HL-60/S4 treated with phorbol 12-myristate 13-acetate at 8.2 ng/mL for 4 days and 3 days (cell line): ENCODE data around the gene DPCD.
"Not testable (repeated sequence)": the region's sequence is repeated elsewhere in the genome, so short reads cannot be mapped to it uniquely, and the experiment has no call there.

Experiments
- in situ Hi-C: fragments of 300-500 bp; cut with MboI; formaldehyde crosslinking; loops from 2 replicates; pipeline ENCODE4 v1.15.0; 2022; ENCODE audit warnings: low sequenced_read_pairs

DPCD gene

DNA sequence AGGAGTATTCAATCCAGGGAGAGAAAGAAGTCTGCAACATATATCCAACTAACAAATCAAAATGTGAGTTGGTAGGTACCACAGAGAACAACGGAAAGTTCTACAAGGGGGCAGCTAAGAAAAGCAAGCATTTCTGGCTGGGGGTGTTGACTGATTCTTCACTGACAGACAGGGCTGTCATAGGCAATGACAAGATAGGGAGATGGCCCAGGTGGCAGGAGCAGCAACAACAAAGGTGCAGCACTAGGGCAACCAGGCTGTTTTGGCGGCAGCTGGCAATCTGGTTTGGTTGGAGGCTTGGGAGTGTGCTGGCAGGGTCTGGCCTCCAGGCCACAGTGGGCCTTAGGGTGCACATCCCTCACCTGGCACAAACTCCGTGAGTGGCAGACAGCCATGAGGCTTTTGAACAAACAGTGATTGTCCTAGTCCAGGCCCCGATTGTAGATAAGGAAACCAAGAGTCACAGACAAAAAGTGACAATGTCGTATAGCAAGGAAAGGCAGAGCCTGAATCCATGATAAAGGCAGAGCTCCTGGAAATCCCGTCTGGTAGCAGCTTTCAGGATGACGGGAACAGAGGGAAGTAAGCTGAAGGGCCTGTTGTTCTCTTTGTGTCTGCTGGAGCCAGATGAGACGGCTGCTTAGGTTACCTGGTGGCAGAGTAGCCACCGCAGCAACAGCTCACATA is 28.4 kb downstream of the DPCD start:
- in situ Hi-C loops, result no loop called here

DNA sequence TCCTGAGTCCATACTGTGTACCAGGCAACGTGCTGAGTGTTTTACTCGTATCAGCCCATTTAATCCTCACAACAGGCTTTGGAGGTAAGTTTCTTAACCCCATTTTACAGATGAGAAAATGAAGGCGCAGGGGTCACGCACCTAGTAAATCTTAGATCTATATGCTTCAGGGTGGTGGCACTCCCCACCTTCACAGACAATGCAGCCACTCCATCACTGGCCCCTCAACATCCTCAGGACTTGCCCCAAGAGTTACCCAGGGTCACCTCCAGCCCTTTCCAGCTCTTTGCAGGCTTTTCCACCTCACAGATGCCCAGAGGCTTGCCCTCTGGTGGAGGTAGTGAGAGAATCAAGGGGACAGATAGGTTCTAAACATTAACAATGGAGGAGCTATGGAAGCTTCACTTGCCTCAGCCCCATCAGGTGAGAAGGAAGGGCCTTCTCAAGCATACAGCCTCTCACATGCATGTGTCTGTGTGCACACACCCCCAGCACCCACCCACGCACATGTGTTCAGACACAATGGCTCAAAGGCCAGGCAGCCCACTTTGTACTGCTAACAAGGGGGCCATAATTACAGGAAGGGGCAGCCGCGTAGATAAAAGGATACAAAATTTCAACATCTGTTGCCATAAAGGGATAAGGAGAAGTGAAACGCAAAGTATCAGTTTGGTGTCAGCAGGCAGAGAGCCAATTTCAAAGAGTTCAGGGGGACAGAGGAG is 29.1 kb downstream of the DPCD start:
- in situ Hi-C loops, result no loop called here

DNA sequence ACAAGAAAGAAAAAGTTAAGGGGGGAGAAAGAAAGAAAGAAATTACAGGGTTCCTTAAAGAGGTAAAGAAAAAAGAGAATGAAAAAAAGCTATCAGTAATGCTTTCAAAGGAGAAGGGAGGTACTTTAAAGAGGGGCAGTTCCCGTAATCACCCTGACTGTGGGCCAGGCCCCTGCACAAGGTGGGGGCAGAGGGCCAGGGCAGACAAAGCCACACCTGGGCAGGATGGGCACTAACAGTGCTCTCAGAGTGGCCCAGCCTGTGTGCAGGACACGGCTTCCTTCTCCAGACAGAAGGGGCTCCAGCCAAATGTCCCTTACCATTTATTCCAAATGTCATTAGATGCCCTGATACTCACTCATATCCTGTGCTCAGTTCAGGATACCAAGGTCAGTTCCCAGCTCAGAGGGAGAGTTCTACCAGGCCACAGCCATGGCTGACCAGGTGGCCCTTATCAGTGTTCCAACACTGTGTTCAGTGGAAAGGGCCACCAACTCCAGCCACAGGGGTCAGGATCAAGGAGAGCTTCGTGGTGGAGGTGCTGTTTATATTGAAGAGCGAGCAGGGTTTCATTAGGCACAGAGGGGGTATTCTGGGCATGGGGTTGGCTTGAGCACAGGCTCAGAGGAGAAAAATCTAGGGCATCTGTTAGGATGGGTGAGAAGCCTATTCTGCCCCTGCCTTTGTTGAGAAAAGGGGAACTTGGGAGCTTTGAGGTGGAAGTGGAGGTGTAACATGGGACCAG is 29.9 kb downstream of the DPCD start:
- in situ Hi-C loops, result no loop called here

DNA sequence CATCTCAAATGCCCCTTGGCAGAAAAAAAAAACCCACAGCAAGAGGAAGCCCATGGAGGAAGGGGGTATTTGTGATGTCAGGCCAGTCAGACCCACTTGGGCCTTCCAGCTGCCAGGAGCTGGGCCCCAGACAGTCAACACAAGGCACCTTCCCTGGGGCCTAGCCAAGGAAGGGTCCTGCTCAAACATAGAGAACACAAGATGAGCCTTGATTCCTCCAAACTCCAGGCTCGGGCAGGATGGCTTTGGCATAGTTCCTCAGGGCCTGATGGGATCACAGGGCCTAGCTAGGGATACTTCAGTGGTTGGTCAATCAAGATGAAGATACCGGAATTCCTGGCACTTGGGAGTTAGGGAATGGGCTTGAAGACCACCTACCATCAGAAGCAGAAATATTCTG is 30.8 kb downstream of the DPCD start:
- in situ Hi-C loops, result no loop called here

DNA sequence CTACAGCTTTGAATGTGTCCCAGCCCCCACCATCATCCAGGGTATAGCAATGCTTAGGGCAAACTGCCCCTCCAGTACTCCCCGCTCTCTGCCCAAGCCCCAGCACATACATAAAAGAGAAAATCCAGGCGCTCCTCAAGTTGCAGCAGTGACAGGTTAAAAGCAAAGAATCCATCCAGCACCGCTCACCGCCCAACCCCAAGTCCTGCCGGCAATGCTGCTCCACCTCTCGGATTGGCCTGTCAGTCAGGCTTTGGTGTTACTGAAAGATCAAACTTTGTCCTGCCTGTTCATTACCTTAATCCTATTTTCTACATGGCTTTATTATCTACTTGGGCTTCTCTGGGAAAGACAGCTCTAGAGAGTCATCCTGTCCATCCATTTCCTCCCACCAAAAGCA is 31.9 kb downstream of the DPCD start:
- in situ Hi-C loops, result no loop called here

DNA sequence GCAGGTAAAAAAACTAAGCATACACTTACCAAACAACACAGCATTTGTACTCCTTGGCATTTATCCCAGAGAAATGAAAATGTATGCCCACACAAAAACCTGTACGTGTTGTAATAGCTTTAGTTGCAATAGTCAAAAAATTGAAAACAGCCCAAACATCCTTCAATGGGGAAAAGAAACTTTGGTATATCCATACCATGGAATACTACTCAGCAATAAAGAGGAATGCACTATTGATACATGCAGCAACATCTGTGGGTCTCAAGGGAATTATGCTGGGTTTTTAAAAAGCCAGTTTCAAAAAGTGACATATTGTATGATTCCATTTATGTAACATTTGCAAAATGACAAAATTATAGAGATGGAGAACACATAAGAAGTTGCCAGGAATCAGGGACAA is 35.4 kb downstream of the DPCD start:
- in situ Hi-C loops, result no loop called here

DNA sequence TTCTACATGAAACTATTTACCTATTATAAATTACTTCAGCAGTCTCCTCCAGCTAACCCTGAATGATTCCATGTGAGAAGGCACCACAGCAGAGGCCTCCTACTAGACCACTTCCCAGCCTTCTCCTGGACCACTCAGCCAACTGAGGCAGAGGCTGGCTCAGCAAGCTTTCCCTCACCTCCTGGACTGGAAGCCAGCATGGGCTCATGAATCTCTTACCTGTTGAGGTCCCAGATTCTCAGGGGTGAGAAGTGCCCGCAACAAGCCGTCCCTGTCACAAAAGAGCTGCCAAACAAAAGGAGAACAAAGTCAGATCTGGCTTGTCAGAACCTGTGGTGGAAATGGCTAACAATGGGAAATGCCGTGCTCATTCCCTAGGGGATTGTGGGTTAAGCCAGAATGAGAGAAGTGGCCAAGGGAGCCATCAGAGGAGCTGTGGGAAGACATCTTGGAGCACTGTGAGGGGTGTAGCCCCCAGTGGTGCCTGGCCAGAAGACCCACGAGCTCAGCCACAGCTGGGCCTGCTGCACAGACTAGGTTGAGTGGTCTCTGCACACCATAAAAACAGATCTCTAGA is 36.5 kb downstream of the DPCD start:
- in situ Hi-C loops, result no loop called here

DNA sequence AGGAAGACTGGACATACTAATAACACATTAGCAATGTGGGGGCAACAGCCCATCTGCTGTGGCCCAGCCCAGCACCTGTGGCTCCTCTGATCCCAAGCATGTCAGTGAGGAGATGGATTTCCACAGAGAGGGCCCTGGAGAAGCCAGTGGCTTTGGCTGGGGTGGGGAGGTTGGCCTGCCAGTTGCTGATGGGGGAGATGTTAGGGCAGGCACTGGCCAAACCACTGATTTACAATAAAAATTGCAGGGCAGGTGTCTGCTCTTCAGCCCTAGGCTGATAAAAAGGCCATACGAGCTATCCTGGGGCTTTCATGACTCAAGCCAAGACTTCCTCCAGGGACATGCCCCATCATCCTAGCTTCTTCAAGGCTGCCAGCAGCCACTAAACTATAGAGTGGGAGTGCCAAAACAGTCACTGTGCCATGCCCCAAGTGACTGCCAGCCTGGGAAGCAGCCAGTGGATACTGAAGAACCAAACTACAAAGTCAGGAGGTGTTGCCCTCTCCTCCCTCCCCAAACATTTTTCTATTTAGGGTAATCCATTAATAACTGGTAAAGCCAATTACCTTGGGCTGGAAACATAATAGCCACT is 37.8 kb downstream of the DPCD start:
- in situ Hi-C loops, result no loop called here

DNA sequence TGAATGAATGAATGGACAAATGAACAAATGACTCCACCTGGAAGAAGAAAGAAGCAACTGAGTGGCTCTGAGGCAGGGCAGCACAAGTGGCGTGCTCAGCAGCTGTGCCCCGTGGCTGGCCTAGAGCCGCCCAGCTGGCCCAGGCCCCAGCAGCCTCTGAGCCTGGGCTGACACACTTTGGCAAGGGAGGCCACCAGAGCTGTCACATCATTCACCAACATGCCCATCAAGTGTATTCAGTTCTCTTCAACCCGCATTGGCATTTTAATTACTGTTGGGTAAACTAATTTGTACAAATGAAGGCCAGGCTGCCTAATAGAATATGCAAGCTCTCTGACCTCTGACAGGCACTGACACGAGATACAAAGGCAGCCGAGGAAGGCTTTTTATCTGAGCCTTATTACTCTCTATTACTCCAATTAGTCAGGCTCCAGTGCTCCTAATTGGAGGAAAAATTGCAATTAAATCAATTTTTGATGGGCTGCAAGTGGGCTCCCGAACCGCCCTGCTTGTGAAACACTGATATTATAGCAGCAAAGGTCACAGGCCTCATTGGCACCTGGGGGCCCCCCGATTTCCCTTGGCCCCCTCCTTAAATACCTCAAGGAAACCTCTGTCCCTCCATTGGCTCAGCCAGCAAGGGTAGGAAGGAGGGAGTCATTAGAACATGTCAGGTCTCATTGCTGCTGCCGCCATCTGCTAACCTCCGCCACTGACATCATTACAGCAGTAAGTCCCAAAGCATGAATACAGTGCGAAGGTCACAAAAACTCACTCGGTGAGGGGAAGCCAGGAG is 41.9 kb downstream of the DPCD start:
- in situ Hi-C loops, result no loop called here

DNA sequence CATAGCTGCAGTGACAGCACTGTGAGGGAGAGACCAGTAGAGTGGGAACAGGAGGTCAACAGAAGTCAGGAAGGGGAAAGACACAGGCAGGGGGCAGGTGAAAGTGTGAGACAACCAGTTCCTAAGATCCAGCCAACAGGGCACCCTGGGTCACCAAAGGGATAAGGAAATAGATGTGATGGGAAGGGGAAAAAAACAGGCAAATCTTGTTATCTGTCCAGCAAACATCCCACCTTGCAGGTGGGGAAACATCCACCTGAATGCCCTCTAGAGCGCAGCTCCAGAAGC is 42.5 kb downstream of the DPCD start:
- in situ Hi-C loops, result no loop called here

DNA sequence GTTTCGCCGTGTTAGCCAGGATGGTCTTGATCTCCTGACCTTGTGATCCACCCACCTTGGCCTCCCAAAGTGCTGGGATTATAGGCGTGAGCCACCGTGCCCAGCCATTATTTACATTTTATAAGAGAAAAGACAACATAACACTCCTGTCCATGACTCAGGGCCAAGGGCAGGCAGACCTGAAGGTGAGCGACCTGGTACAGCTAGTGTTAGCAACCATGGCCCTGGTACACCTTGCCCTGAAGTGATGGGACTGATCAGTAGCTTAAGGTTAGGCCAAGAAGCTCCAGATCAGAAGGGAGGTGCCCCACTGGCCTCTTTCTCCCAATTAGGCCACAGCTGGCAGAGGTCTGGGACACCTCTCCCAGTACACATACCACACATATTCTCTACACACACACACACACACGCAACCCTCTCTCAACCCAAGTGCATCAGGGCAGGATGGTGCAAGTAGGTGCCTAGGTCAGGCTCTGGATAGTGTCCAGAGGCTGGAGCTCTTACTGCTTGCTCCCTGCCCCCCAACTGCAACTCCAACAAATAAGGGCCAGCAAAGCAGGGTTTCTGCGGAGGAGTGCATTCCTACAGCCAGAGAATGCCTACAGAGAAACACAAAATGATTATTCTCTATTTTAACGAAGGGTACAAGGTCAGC is 43.8 kb downstream of the DPCD start:
- in situ Hi-C loops, result no loop called here

DNA sequence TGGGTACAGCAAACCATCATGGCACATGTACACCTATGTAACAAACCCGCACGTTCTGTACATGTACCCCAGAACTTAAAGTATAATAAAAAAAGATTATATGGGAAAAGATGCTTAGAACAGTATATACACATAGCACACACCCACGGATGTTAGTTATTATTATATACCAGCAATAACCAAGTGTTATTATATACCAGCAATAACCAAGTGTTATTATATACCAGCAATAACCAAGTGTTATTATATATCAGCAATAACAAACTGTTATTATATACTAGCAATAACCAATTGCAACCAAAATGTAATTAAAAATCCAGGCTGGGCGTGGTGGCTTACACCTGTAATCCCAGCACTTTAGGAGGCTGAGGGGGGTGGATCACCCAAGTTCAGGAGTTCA is 45.4 kb downstream of the DPCD start:
- in situ Hi-C loops, result not testable (repeated sequence)

DNA sequence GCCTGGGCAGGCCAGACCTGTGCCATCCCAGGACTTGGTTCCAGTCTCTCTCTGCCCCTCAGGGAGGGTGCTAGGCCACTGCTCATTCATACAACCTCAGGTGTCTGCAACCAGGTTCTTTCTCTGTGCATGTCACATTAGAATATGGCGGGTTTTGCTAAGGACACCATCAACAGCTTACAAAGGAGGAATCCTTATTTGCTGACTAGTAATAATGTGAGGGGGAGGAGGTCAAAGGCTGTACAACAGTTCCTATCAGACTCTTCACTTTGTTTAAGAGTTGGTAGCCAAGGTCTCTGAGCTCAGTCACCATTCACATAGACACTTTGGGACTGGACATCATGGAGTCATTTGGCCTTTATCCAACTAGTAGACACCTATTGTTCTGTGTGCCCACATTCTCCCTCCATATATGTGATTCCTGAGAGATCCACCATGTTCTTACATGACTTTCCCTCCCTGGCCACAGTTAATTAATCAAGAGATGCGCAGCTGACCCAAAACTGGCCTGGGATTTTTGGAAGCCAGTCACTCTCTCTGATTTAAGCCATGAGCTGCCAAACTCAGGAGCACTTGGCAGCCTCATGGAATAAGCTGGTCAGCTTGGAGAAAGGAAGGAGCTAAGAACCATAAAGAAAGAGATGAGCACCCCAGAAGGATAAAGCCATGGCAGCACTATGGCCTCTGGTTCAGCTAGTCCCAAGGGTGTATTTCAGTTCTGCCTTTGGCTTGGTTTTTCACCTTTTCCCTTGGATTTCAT is 51.2 kb downstream of the DPCD start:
- in situ Hi-C loops, result no loop called here

DNA sequence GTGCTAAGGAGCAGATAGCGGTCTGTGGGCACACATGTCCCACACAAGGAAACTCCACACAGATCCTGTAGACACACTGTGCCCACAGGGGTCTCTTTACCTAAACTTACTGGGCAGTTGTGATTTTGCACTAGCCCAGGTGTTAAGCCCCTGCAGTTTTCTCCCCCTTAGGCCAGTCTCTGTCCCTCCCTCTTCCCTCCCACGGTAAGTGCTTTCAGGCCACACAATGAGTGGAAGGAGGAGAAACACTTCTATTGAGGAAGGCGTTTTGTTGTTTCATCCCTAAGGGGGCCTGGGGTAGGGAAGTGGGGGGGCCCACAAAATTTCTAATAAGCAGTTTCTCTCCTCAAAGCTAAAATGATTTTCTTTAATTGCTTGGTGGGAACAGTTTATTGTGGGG is 55.4 kb downstream of the DPCD start:
- in situ Hi-C loops, result no loop called here

DNA sequence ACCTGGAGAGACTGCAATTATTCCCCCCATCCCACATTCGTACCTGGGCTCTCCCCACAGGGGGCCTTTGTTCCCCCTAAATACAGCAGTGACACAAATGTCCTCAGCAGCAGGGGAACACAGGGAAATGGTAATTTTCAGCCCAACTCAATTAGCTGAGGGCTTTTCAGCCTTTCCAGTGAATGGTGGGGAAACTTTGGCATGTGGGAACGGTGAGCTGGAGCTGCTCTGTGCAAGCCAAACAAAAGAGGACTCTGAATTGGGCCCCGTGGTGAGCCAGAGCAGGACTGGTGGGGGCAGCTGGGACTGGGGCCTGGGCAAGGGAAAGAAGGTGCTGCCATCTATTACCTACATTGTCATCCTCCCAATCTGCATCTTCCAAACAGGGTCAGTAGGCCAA is 55.9 kb downstream of the DPCD start:
- in situ Hi-C loops, result no loop called here

DNA sequence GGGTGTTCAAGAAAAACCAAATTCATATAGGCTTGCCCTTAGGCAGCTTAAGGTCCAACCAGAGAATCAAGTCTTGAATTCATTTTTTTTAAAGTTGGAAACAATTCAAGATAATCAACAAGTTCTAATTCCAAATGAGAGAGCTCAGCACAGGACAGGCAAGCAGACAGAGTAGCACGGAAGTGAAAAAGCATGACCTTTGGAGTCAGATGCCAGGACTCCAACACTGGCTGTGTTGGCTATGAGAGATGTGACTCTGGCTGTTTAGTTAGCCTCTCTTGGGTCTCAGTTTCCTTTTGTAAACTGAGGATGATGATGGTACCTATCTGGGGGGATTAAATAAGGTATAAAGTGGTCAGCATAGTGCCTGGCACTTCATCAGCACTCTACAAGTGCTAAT is 57.5 kb downstream of the DPCD start:
- in situ Hi-C loops, result no loop called here

DNA sequence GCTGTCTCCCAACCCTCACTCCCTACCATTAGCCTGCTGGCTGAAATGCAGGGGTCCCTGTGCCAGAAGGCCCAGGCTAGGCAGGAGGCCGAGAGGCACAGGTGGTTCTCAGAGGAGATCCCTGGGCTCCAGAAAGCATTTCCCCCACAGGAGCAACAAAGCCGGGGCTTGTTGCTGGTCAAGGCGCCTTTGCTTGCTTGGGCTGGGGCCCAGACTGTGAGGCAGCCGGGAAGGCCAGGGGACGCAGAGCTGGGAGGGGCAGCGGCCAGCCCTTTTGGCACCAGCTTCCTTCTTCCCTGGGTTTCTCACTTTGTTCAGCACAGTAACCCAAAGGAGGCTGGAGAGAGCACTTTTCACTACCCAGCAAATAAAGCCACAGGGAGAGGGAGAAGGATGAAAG is 58.2 kb downstream of the DPCD start:
- in situ Hi-C loops, result no loop called here

DNA sequence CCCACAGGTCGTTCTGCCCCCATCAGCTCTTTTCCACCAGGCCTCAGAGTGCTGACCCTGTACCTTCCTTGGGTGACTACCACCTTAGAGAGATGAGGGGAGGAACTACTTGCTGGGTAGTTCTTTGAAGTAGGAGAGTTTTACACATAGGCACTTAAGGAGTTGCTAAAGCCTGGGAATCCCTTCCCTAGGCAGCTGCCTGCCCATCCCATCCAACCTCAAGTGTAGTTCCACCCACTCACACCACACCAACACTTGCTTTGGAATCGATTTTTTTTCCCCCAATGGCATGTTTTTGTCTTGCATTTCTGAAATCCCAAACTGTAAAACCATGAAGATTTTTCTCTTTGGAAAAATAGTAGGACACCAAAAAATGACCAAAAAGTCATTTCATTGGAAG is 59.1 kb downstream of the DPCD start:
- in situ Hi-C loops, result no loop called here

DNA sequence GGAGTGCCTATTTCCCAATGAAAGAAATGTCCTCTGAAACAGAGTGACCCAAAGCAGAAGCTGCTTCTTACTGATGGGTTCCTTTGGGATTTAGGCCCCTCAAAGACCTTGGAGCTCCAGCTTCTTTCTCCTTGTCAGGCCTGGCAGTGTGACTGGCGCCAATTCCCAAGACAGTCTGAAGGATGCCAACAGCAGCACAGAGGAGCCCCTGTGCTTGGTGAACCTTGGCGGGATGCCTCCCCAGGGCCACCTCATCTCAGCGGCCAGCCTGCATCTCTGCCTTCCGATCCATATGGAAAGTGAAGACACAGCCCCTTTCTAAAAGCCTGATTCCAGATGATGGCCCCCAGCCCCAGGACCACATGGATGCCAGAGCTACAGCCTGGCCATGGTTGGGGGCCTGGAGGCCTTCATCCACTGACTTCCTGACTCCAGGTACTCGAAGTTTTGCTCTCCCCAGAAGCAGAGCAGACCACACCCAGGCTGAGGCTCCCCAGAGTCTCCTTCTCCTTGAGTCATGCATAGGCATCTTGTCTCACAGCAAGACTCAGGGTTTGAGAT is 61.5 kb downstream of the DPCD start:
- in situ Hi-C loops, result no loop called here
